Measurements from ENCODE around the gene ABCC2.
"Not testable (repeated sequence)": the region's sequence is repeated elsewhere in the genome, so short reads cannot be mapped to it uniquely, and the experiment has no call there.

Gene ABCC2

DNA sequence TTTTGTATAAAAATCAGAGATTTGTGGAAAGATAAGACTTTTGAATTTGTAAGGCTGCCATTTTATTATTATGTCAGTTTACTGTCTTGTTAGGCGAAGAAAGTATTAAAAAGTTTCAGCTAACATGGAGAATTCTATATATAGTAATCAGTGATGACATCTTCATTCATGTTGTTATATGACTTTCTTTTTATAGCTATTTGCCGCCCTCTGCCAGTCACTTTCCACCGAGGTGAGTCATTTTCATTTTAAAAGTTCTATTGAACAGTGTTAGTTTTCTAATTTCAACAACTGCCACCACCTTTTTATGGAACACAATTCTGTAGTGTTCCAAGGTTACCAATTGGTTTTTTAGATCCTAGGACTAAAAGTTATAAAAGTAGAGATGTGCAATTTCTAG lies 38.6 kb upstream of the ABCC2 start:
- no peak overlapping the region for H3K4me3 ChIP-seq (ENCODE audit: insufficient read length, low read depth)
- no peak for DNase-seq (ENCODE audit: low read depth, low spot score)
- H3K27me3 ChIP-seq (ENCODE audit: insufficient read depth, insufficient read length): no peaks in the 10 kb centered on the region
- TF ChIP-seq SUZ12 (IDR thresholded peaks at IDR 0.05; ENCODE audit: extremely low read depth, insufficient read depth, insufficient read length) (no peak), YY1 (IDR thresholded peaks at IDR 0.05; ENCODE audit: insufficient read depth, insufficient read length) (no peak), ZNF274 (IDR thresholded peaks at IDR 0.05; ENCODE audit: low read depth, low read length) (no peak)
- H3K9ac ChIP-seq (ENCODE audit: insufficient read length, low read depth): no peak overlapping the region
- no peaks in the 10 kb centered on the region for H3K4me1 ChIP-seq (ENCODE audit: insufficient read depth, insufficient read length)
- H3K36me3 ChIP-seq (ENCODE audit: insufficient read depth, insufficient read length, low read length): peaks cover 76% of the 10 kb centered on the region
- H3K9me3 ChIP-seq (ENCODE audit: insufficient read depth, low read length): peaks cover 18% of the 10 kb centered on the region

DNA sequence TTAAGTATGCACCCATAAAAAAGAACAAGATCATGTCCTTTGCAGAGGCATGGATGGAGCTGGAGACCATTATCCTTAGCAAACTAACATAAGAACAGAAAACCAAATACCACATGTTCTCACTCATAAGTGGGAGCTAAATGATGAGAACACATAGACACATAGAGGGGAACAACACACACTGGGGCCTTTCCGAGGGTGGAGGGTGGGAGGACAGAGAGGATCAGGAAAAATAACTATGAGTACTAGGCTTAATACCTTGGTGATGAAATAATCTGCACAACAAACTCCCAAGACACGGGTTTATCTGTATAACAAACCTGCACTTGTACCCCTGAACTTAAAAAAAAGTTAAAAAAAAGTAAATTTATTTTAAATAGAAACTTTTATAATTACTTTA lies 36.3 kb upstream of the ABCC2 start:
- H3K9me3 ChIP-seq (ENCODE audit: insufficient read depth, low read length); H3K4me1 ChIP-seq (ENCODE audit: insufficient read depth, insufficient read length); H3K27me3 ChIP-seq (ENCODE audit: insufficient read depth, insufficient read length); H3K9ac ChIP-seq (ENCODE audit: insufficient read length, low read depth); H3K4me3 ChIP-seq (ENCODE audit: insufficient read length, low read depth); DNase-seq (ENCODE audit: low read depth, low spot score): not testable (repeated sequence)
- peaks cover 74% of the 10 kb centered on the region for H3K36me3 ChIP-seq (ENCODE audit: insufficient read depth, insufficient read length, low read length)

DNA sequence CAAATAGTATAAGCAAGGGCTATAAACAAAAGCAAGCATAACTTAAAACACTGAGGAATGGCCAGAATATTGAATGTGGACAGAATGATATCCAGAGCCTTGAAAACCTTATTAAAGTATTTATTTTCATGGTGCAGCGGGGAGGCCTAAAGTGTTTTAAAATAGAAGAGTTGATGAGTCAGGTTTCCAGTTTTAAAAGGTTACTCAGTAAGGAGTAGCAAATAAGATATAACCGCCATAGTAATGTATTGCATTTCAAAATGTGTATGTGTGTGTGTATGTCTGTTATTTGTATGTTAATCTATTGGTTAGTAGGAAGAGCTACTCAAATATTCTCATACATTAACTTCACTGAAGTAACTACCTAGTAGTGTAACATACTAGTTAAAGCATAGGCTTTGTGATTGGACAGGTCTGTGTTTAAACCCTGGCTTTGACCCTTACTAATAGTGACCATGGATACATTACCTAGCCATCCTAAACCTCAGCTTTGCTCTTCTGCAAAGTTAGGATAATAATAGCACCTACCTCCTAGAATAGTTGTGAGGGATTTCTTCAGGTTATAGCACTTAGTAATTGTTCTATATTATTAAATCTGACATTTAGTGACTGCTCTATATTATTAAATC lies 33.5 kb upstream of the ABCC2 start:
- DNase-seq (ENCODE audit: low read depth, low spot score): no peak
- no peaks in the 10 kb centered on the region for H3K27me3 ChIP-seq (ENCODE audit: insufficient read depth, insufficient read length)
- no peaks in the 10 kb centered on the region for H3K4me1 ChIP-seq (ENCODE audit: insufficient read depth, insufficient read length)
- TF ChIP-seq YY1 (IDR thresholded peaks at IDR 0.05; ENCODE audit: insufficient read depth, insufficient read length): no peak
- no peak for TF ChIP-seq SUZ12 (IDR thresholded peaks at IDR 0.05; ENCODE audit: extremely low read depth, insufficient read depth, insufficient read length)
- no peak for TF ChIP-seq ZNF274 (IDR thresholded peaks at IDR 0.05; ENCODE audit: low read depth, low read length)
- peaks cover 62% of the 10 kb centered on the region for H3K36me3 ChIP-seq (ENCODE audit: insufficient read depth, insufficient read length, low read length)
- no peak overlapping the region for H3K9ac ChIP-seq (ENCODE audit: insufficient read length, low read depth)
- no peak overlapping the region for H3K4me3 ChIP-seq (ENCODE audit: insufficient read length, low read depth)
- no peaks in the 10 kb centered on the region for H3K9me3 ChIP-seq (ENCODE audit: insufficient read depth, low read length)

DNA sequence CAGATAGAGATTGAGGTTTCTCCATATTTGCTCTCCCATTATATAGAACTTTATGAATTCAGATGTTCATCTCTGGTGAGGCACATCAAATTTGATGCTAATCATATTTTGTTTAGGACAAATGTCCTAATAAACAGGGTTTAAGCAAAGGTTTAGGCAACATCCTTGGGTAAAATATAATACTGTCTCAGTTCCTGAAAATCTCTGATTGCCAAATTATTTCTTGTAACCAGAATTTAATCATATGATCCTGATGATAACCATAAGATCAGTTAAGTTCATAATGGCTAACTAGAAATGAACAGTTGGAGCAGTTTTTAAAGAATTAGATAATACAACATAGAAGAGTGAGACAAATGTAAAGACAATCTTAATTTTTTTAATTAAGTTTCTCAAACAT lies 31.8 kb upstream of the ABCC2 start:
- TF ChIP-seq ZNF274 (IDR thresholded peaks at IDR 0.05; ENCODE audit: low read depth, low read length) (no peak), YY1 (IDR thresholded peaks at IDR 0.05; ENCODE audit: insufficient read depth, insufficient read length) (no peak), SUZ12 (IDR thresholded peaks at IDR 0.05; ENCODE audit: extremely low read depth, insufficient read depth, insufficient read length) (no peak)
- H3K4me1 ChIP-seq (ENCODE audit: insufficient read depth, insufficient read length): no peaks in the 10 kb centered on the region
- peaks cover 65% of the 10 kb centered on the region for H3K36me3 ChIP-seq (ENCODE audit: insufficient read depth, insufficient read length, low read length)
- H3K9ac ChIP-seq (ENCODE audit: insufficient read length, low read depth): no peak overlapping the region
- no peaks in the 10 kb centered on the region for H3K27me3 ChIP-seq (ENCODE audit: insufficient read depth, insufficient read length)
- no peak overlapping the region for H3K4me3 ChIP-seq (ENCODE audit: insufficient read length, low read depth)
- DNase-seq (ENCODE audit: low read depth, low spot score): no peak
- H3K9me3 ChIP-seq (ENCODE audit: insufficient read depth, low read length): no peaks in the 10 kb centered on the region

- DNase-seq (ENCODE audit: low read depth, low spot score): no peak
- no peak for TF ChIP-seq ZNF274 (IDR thresholded peaks at IDR 0.05; ENCODE audit: low read depth, low read length)
- TF ChIP-seq YY1 (IDR thresholded peaks at IDR 0.05; ENCODE audit: insufficient read depth, insufficient read length): no peak
- no peak for TF ChIP-seq SUZ12 (IDR thresholded peaks at IDR 0.05; ENCODE audit: extremely low read depth, insufficient read depth, insufficient read length)
- peaks cover 69% of the 10 kb centered on the region for H3K36me3 ChIP-seq (ENCODE audit: insufficient read depth, insufficient read length, low read length)
- H3K4me1 ChIP-seq (ENCODE audit: insufficient read depth, insufficient read length): no peaks in the 10 kb centered on the region
- H3K27me3 ChIP-seq (ENCODE audit: insufficient read depth, insufficient read length): no peaks in the 10 kb centered on the region
- H3K9ac ChIP-seq (ENCODE audit: insufficient read length, low read depth): no peak overlapping the region
- no peak overlapping the region for H3K4me3 ChIP-seq (ENCODE audit: insufficient read length, low read depth)
- H3K9me3 ChIP-seq (ENCODE audit: insufficient read depth, low read length): no peaks in the 10 kb centered on the region
These were observed 27.8 kb upstream of the ABCC2 start for GRCh38 chr10:99754670-99755069.

- Histone ChIP-seq H3K4me3 (ENCODE audit: insufficient read length, low read depth) (no peak overlapping the region), H3K36me3 (ENCODE audit: insufficient read depth, insufficient read length, low read length) (peaks cover 68% of the 10 kb centered on the region), H3K9me3 (ENCODE audit: insufficient read depth, low read length) (no peaks in the 10 kb centered on the region), H3K9ac (ENCODE audit: insufficient read length, low read depth) (no peak overlapping the region), H3K27me3 (ENCODE audit: insufficient read depth, insufficient read length) (no peaks in the 10 kb centered on the region), H3K4me1 (ENCODE audit: insufficient read depth, insufficient read length) (no peaks in the 10 kb centered on the region)
- no peak for TF ChIP-seq YY1 (IDR thresholded peaks at IDR 0.05; ENCODE audit: insufficient read depth, insufficient read length)
- TF ChIP-seq SUZ12 (IDR thresholded peaks at IDR 0.05; ENCODE audit: extremely low read depth, insufficient read depth, insufficient read length): no peak
- no peak for TF ChIP-seq ZNF274 (IDR thresholded peaks at IDR 0.05; ENCODE audit: low read depth, low read length)
- no peak for DNase-seq (ENCODE audit: low read depth, low spot score)
These were observed 26.3 kb upstream of the ABCC2 start for GRCh38 chr10:99756159-99756558.

DNA sequence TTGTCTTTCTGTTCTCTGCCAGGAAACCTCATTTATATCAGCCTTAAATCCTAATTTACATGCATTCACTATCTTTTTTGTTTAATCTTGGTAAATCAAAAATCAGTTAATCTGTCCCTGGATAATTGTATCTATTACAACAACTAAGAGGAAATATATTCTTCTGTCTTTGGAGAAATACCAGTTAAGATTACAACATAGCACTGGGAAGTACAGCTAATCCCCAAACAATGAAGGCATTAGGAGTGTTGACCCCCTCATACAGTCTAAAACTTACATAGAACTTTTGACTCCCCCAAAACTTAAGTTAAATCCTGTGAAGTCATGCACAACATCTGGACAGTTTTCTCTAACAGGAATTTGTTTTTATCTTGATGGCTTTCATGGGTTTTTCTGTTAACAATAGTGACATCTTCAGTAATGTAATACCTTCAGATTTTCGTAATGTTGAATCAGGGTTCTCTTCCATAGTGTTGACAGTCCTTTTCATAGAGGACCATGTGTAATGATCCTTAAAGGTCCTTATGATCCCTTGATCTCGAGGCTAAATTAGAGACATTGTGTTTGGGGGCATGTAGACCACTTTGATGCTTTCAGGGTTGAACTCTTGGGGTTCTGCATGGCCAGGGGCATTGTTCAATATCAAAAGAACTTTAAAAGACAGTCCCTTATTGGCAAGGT lies 24.1 kb upstream of the ABCC2 start:
- Histone ChIP-seq H3K36me3 (ENCODE audit: insufficient read depth, insufficient read length, low read length) (peaks cover 60% of the 10 kb centered on the region), H3K9ac (ENCODE audit: insufficient read length, low read depth) (no peak overlapping the region), H3K27me3 (ENCODE audit: insufficient read depth, insufficient read length) (no peaks in the 10 kb centered on the region), H3K4me1 (ENCODE audit: insufficient read depth, insufficient read length) (no peaks in the 10 kb centered on the region), H3K4me3 (ENCODE audit: insufficient read length, low read depth) (no peak overlapping the region), H3K9me3 (ENCODE audit: insufficient read depth, low read length) (no peaks in the 10 kb centered on the region)
- no peak for DNase-seq (ENCODE audit: low read depth, low spot score)
- TF ChIP-seq SUZ12 (IDR thresholded peaks at IDR 0.05; ENCODE audit: extremely low read depth, insufficient read depth, insufficient read length) (no peak), ZNF274 (IDR thresholded peaks at IDR 0.05; ENCODE audit: low read depth, low read length) (no peak), YY1 (IDR thresholded peaks at IDR 0.05; ENCODE audit: insufficient read depth, insufficient read length) (no peak)

All from NT2/D1 (cell line).